Measurements from ENCODE around the gene NRBF2. TPM values are rescaled to one million over a fixed set of nuclear protein-coding genes. Genes with fewer than 3 reads are reported as not detected.
A peak's percentile ranks its signal among the peaks of the same experiment; 100 is the strongest.

The NRBF2 gene
- total and polyA plus RNA-seq, 9 of the 15 experiments (the other 6 are each of a cell fraction or from before 2014, with no cell fraction given), result 20.8 to 52.1 (median 30.5) TPM

GRCh38 chr10:63132651-63133055 lies 475 bp upstream of the NRBF2 start (continued):
- TF ChIP-seq JUNB (CRISPR knock-in tag; conservative IDR thresholded peaks at IDR 0.05) (no peak), ZNF277 (CRISPR knock-in tag; IDR thresholded peaks at IDR 0.05; ENCODE audit: borderline replicate concordance) (no peak), RNF2 (IDR thresholded peaks at IDR 0.05) (peak; percentile 36; the same call in 1 of the 2 replicates), AFF1 (IDR thresholded peaks at IDR 0.05; ENCODE audit: low read depth in 1 of 2, partially characterized antibody in 2 of 2) (peak; percentile 37 to 69), HMGXB4 (CRISPR knock-in tag; IDR thresholded peaks at IDR 0.05) (no peak), GATAD2B (IDR thresholded peaks at IDR 0.05; ENCODE audit: borderline replicate concordance) (no peak), ZNF57 (CRISPR knock-in tag; IDR thresholded peaks at IDR 0.05) (0 out of 2 replicates have a peak, but pooled peaks have one; percentile 74), NFE2L1 (tag; IDR thresholded peaks at IDR 0.05; ENCODE audit: borderline replicate concordance, low read depth) (no peak; the same call in 1 of the 2 replicates), RREB1 (CRISPR knock-in tag; IDR thresholded peaks at IDR 0.05) (no peak), MCM7 (IDR thresholded peaks at IDR 0.05) (no peak), RBBP5 (IDR thresholded peaks at IDR 0.05; ENCODE audit: borderline replicate concordance, insufficient read depth, low read length, poor library complexity, severe bottlenecking) (no peak), GATAD2A (IDR thresholded peaks at IDR 0.05) (no peak)
